Osteocyte (in vitro differentiated cells): ENCODE data around the gene CCDC134. TPM values are rescaled to one million over a fixed set of nuclear protein-coding genes. Genes with fewer than 3 reads are reported as not detected.

Experiments
- DNase-seq: peaks from one replicate; pipeline ENCODE4 v3.0.0; 2021; ENCODE audit warnings: mixed read lengths; ENCODE audit not compliant: unreplicated experiment; ENCODE audit errors: extremely low spot score
- H3K27ac Mint-ChIP-seq: one replicate; pipeline ENCODE4 v1.8.0; 2021; ENCODE audit warnings: mild to moderate bottlenecking, mixed read lengths; ENCODE audit not compliant: unreplicated experiment
- H3K27me3 Mint-ChIP-seq: one replicate; pipeline ENCODE4 v1.8.0; 2021; ENCODE audit warnings: mixed read lengths; ENCODE audit not compliant: unreplicated experiment
- H3K36me3 Mint-ChIP-seq: one replicate; pipeline ENCODE4 v1.8.0; 2021; ENCODE audit warnings: mixed read lengths; ENCODE audit not compliant: unreplicated experiment
- H3K4me1 Mint-ChIP-seq: one replicate; pipeline ENCODE4 v1.8.0; 2021; ENCODE audit warnings: mixed read lengths; ENCODE audit not compliant: unreplicated experiment
- H3K4me3 Mint-ChIP-seq: one replicate; pipeline ENCODE4 v1.8.0; 2021; ENCODE audit warnings: mild to moderate bottlenecking, moderate library complexity, mixed read lengths; ENCODE audit not compliant: unreplicated experiment
- H3K9me3 Mint-ChIP-seq: one replicate; pipeline ENCODE4 v1.8.0; 2021; ENCODE audit warnings: mixed read lengths; ENCODE audit not compliant: unreplicated experiment
- CTCF ChIP-seq: fragments of 200-600 bp; sonication (generic); IDR thresholded peaks from 2 replicates; pipeline ENCODE4 v1.5.0; 2021; ENCODE audit warnings: antibody characterized with exemption, mild to moderate bottlenecking, moderate library complexity
- total RNA-seq: library from RNA; stranded (reverse); gene quantifications from 2 replicates; pipeline ENCODE4 v1.2.1, GENCODE V29; 2021

Gene CCDC134
- total RNA-seq, 1 donor from 2014 or later = 7.8 TPM

- H3K4me1 Mint-ChIP-seq = no peaks in the 10 kb centered on the region
- no peak overlapping the region for H3K27ac Mint-ChIP-seq
- no peaks in the 10 kb centered on the region for H3K27me3 Mint-ChIP-seq
- no peaks in the 10 kb centered on the region for H3K36me3 Mint-ChIP-seq
- no peaks in the 10 kb centered on the region for H3K9me3 Mint-ChIP-seq
- no peak overlapping the region for H3K4me3 Mint-ChIP-seq
- no peak for TF ChIP-seq CTCF
- DNase-seq = no peak
These were observed 18.2 kb upstream of the CCDC134 start for GRCh38 chr22:41782316-41782715.

GRCh38 chr22:41782751-41783150 is 17.7 kb upstream of the CCDC134 start:
- no peak overlapping the region for H3K27ac Mint-ChIP-seq
- DNase-seq = no peak
- TF ChIP-seq CTCF = no peak
- no peaks in the 10 kb centered on the region for H3K27me3 Mint-ChIP-seq
- H3K36me3 Mint-ChIP-seq = no peaks in the 10 kb centered on the region
- H3K9me3 Mint-ChIP-seq = no peaks in the 10 kb centered on the region
- no peak overlapping the region for H3K4me3 Mint-ChIP-seq
- no peaks in the 10 kb centered on the region for H3K4me1 Mint-ChIP-seq

GRCh38 chr22:41787331-41787730 is 13.1 kb upstream of the CCDC134 start:
- no peaks in the 10 kb centered on the region for H3K36me3 Mint-ChIP-seq
- H3K27me3 Mint-ChIP-seq = peaks cover 3% of the 10 kb centered on the region
- H3K4me1 Mint-ChIP-seq = no peaks in the 10 kb centered on the region
- TF ChIP-seq CTCF = no peak
- no peaks in the 10 kb centered on the region for H3K9me3 Mint-ChIP-seq
- no peak overlapping the region for H3K27ac Mint-ChIP-seq
- no peak overlapping the region for H3K4me3 Mint-ChIP-seq
- DNase-seq = no peak

- Mint-ChIP-seq H3K4me3 (no peak overlapping the region), H3K27me3 (peaks cover 3% of the 10 kb centered on the region), H3K36me3 (no peaks in the 10 kb centered on the region), H3K9me3 (no peaks in the 10 kb centered on the region), H3K27ac (no peak overlapping the region), H3K4me1 (no peaks in the 10 kb centered on the region)
- DNase-seq = no peak
- TF ChIP-seq CTCF = no peak
These were observed 6.6 kb upstream of the CCDC134 start for GRCh38 chr22:41793871-41794270.

- H3K4me3 Mint-ChIP-seq = no peak overlapping the region
- H3K36me3 Mint-ChIP-seq = no peaks in the 10 kb centered on the region
- DNase-seq = no peak
- no peak overlapping the region for H3K27ac Mint-ChIP-seq
- H3K9me3 Mint-ChIP-seq = no peaks in the 10 kb centered on the region
- H3K4me1 Mint-ChIP-seq = peaks cover 20% of the 10 kb centered on the region
- H3K27me3 Mint-ChIP-seq = no peaks in the 10 kb centered on the region
- TF ChIP-seq CTCF = no peak
These were observed 1.7 kb upstream of the CCDC134 start for GRCh38 chr22:41798736-41799135.
